ENCODE data around the gene PPP2R5E. TPM values are rescaled to one million over a fixed set of nuclear protein-coding genes. Genes with fewer than 3 reads are reported as not detected.

The PPP2R5E gene
- total RNA-seq, 1 experiment from 2014 or later, result 47.2 TPM

GRCh38 chr14:63394841-63395240 lies 148.3 kb downstream of the PPP2R5E start:
- no peak for DNase-seq (ENCODE audit: low read depth, low spot score)

GRCh38 chr14:63394432-63394831 lies 148.7 kb downstream of the PPP2R5E start:
- no peaks in the 10 kb centered on the region for H3K4me1 ChIP-seq (ENCODE audit: control insufficient read depth, insufficient read depth, low read length)
- ATAC-seq, result no peak
- H3K36me3 ChIP-seq (ENCODE audit: control insufficient read depth, insufficient read depth, low read length), result peaks cover 6% of the 10 kb centered on the region; the same call in 1 of the 2 replicates
- BruUV-seq (replicated peaks), result no TSS peak
- ChIA-PET POLR2A (interaction anchor here (0.7 kb wide), 1 partner anchor 142 kb away, joined by 3 read pairs; no protein-coding TSS in a partner anchor), CTCF (no interaction called here)
- H3K9me3 ChIP-seq (ENCODE audit: control insufficient read depth, insufficient read depth, low read depth, low read length), result no peaks in the 10 kb centered on the region
- DNase-seq (ENCODE audit: low read depth, low spot score), result no peak
- no peak overlapping the region for H3K27ac ChIP-seq (ENCODE audit: low read length)
- H3K27me3 ChIP-seq (ENCODE audit: control insufficient read depth, insufficient read depth, low read length), result no peaks in the 10 kb centered on the region
- in situ Hi-C loops (cut with HindIII; ENCODE audit: low pct_unique_long_range_greater_than_20kb, low sequenced_read_pairs), result no loop called here
- intact Hi-C loops (cut with micrococcal nuclease; ENCODE audit: unreplicated experiment), result loop anchor here (10.0 kb wide), 1 partner anchor 150 kb away; the partner anchor contains the start of gene PPP2R5E
- no peak overlapping the region for H3K4me3 ChIP-seq (ENCODE audit: low read depth in 2 of 2, low read length in 2 of 2)
- TF ChIP-seq SIN3A (IDR thresholded peaks at IDR 0.05; ENCODE audit: borderline replicate concordance, insufficient read depth, low read depth, low read length) (no peak), TCF7L2 (IDR thresholded peaks at IDR 0.05; ENCODE audit: low read depth, low read length) (no peak), REST (IDR thresholded peaks at IDR 0.05; ENCODE audit: insufficient read depth in 1 of 2, low read depth in 2 of 2, low read length in 1 of 2) (no peak), POLR2AphosphoS5 (IDR thresholded peaks at IDR 0.05; ENCODE audit: low read depth, low read length) (no peak), CTCF (IDR thresholded peaks at IDR 0.05) (no peak)

More at GRCh38 chr14:63394841-63395240, 148.3 kb downstream of the PPP2R5E start:
- H3K4me1 ChIP-seq (ENCODE audit: control insufficient read depth, insufficient read depth, low read length), result no peaks in the 10 kb centered on the region
- BruUV-seq (replicated peaks), result no TSS peak
- in situ Hi-C loops (cut with HindIII; ENCODE audit: low pct_unique_long_range_greater_than_20kb, low sequenced_read_pairs), result no loop called here
- intact Hi-C loops (cut with micrococcal nuclease; ENCODE audit: unreplicated experiment), result loop anchor here (10.0 kb wide), 1 partner anchor 150 kb away; the partner anchor contains the start of gene PPP2R5E
- no peak for TF ChIP-seq REST (IDR thresholded peaks at IDR 0.05; ENCODE audit: insufficient read depth in 1 of 2, low read depth in 2 of 2, low read length in 1 of 2)
- ATAC-seq, result no peak
- no peak overlapping the region for H3K4me3 ChIP-seq (ENCODE audit: low read depth in 2 of 2, low read length in 2 of 2)
- ChIA-PET POLR2A (interaction anchor here (0.7 kb wide), 1 partner anchor 142 kb away, joined by 3 read pairs; no protein-coding TSS in a partner anchor), CTCF (no interaction called here)
- peaks cover 4% of the 10 kb centered on the region; the same call in 1 of the 2 replicates for H3K36me3 ChIP-seq (ENCODE audit: control insufficient read depth, insufficient read depth, low read length)
- no peak overlapping the region for H3K27ac ChIP-seq (ENCODE audit: low read length)
- H3K9me3 ChIP-seq (ENCODE audit: control insufficient read depth, insufficient read depth, low read depth, low read length), result no peaks in the 10 kb centered on the region
- no peaks in the 10 kb centered on the region for H3K27me3 ChIP-seq (ENCODE audit: control insufficient read depth, insufficient read depth, low read length)
